Germinal center (tissue), 1 donor: ENCODE results near the gene NTSR1.

Experiments used
- DNase-seq: peaks from one replicate; pipeline ENCODE4 v3.0.0; 2012; ENCODE audit warnings: mixed read lengths, low spot score

NTSR1 gene

DNA sequence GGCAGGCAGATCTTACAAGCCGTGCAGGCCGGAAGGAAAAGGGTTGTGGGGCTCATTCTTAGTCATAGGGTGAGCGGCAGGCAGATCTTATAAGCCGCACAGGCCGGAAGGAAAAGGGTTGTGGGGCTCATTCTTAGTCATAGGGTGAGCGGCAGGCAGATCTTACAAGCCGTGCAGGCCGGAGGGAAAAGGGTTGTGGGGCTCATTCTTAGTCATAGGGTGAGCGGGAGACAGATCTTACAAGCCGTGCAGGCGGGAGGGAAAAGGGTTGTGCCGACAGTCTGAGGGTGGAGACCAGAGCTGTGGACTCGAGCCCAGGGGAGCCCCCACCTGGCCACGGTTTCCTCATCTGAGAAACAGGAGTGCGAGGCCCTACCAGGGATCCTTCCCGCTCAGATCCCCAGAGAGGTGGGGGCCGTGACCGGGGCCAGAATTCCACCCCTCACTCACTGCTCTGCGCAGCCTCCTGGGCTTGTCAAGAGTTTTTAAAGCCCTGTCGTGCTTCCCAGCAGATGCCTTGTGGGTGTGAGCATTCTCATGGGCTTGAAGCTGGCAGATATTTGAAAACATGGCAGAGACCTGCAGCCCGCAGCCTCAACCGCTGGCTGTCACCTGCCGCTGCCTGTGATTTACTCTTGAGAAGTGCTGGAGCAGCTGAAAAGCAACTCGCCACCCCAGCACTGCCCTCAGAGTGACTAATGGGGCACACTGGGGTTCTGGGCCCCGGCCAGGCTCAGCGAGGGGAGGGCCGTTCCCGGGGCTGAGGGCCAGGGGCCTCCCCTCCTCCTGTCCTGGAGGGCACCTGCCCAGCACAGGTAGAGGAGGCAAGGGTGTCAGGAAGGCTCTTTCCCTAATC lies 31.9 kb downstream of the NTSR1 start:
- peak; percentile 53 for DNase-seq

DNA sequence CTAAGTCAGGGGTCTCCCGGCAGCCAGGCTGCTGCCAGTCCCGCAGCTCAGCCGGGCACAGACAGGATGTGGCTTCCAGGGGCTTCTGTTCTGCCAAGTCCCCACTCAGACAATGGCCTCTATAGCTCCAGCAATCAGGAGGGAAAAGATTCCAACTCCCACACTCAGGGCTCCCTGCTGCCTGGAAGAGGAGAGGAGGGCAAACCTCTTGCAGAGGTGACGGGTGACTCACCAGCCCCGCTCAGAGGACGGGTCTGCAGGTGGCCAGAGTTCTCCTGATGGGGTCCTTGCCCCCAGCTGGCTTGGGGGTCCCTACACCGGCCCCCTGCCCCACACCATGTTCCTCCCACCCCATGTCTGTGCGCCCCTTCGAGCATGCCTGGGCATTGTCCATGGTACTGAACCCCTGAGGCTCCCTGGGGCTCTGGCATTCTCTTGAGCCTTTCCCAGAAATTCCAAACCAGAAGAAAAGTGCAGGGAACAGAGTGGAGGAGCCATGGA lies 32.6 kb downstream of the NTSR1 start:
- no peak for DNase-seq

DNA sequence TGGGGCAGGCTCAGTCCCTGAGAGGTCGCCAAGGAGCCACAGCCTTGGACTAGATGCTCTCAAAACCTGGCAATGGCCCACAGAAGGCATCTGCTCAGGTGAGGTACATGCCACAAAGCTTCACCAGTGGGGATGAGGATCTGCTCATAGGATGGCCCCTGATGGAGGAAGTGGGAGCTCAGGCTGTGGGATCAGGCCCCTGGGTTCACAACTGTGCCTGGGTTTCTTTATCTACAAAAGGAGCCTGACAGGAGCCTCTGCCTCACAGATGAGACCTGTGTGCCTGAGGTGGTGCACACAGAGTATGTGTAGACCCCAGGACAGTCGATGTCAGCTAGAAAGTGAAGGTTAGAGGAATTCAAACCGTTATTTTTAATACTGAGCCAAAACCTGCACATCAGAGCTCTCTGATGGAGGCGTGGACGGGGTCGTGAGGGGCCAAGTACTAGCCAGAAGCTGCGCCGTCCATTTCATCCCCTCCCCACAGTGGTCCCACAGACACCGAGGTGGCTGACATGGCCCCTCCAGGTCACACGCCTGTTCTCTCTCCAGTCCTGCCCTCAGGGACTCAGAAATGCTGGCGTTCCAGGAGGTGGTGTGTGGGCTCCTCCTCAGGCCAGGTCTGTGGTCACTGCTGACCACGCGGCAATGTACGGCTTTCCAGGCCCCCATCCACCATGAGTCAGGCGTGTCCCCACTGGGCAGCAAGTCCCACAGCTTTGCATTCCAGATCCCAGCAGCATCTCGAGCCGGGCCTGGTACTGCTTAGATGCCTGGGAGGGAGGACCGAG lies 33.3 kb downstream of the NTSR1 start:
- no peak for DNase-seq

DNA sequence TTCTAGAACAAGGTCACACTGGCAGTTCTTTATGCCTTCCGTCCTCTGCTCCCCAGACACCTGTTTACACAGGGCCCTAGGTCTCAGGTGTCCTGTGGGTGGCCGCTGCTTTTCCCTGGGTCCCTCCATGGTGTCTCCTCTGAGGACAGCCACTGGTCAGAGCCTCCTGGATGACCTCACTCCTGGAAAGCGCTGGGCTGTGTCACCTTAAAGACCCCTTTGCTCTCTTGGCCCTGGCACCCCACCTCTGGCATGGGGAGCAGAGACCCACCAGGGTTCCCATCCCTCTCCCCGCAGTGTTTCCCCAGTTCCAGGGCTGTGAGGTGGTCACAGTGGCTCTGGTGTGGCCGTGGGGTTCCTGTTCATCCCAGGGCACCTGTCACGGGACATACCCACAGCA lies 33.9 kb downstream of the NTSR1 start:
- DNase-seq: no peak

DNA sequence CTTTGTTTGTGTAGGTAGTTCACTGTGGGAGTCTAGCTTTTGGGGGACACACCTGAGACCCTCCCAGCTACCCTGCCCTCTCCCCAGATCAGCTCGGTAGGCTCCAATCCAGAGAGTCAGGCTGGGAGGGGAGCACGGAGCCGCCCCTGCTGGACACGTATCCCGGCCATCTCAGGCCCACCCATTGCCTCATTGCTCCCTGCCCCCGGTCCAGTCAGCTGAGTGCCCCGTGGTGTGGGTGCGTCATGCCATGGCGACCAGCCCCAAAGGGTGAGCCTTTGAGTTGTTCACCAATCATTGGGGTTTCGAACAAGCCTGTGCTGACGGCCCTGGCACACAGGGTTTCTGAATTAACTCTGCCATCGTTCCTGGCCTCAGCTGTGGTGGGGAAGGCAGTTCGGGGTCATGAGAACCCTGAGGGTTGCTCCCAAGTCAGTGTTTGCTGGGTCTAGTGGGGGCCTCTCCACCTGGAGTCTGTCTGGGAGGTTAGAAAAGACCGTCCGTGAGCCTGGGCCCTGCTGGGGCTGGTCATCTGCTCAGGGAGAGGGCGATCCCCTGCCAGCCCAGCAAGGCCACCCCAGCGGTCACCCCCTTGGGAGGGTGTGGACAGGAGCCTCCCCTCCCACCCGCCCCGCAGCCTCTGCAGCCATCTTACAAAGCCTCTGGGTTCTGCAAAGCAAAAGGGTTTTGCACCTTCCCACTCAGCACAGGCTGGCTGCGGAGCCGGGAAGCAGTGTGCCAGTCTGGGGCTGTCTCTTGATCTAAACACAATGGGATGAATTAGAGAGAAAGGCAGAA lies 34.5 kb downstream of the NTSR1 start:
- DNase-seq: no peak

DNA sequence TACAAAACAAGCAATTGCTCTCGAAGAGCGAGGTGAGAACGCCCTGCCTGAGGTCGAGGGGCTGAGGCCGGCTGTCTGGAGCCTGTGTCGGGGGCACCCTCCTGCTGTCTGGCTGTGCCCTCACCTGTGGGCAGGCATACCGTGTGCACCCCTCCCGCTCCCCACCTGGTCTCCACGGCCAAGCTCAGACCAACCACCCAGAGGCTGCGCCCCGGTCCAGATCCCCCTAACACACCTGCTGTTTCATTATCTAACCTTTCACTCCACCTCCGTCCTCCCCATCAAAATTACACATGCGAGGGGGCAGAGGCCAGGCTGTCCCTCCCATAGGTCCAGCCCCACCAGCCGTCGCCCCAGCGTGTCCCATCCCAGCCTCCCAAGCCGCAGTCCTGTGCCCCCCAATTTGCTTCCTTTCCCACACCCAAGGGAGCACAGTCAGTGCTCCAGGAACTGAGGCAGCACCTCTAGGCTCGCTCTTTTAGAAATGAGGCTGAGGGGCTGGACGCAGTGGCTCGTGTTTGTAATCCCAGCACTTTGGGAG lies 35.2 kb downstream of the NTSR1 start:
- DNase-seq: no peak

DNA sequence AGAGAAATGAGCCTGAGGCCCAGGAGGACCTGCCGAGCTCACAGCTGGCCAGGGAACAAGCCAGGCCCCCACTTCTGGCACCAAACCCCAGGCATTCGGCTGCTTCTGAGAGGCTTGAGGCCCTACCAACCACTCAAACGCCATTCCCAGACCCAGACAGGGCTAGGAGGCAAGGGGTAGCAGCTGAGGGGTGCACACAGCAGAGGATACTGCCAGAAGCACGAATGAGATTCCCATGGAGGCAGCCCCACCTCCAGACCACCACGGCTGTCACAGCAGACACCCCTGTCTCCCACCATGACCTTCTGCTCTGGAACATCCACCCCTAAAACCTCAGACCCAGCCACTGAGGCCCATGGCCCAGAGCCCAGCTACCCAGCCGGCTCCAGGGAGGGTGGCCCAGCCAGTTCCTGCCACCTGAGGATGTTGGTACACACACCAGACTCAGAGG lies 36.1 kb downstream of the NTSR1 start:
- DNase-seq: no peak

DNA sequence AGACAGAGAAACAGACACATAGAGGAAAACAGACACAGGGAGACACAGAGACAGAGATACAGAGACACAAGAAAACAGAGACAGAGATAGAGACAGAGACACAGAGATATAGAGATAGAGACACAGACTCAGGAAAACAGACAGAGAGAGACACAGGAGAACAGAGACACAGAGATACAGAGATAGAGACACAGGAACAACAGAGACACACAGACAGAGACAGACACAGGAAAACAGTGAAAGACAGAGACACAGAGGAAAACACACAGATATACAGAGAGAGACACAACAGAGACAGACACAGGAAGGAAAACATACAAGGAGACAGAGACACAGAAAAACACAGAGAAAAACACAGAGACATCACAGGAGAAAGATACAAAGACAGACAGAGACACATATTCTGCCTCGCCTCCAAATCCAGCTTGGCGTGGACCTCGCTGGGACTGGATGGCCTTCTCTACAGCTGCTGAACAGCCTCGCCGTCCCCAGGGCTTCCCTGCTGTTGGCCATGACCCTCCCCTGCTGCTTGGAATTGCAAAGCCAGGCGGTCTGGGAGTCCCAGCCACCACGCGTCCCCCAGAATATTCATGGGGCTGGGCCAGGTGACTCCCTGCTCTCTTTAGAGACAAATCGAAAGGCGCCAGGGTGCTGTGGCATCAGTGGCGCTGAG lies 36.8 kb downstream of the NTSR1 start:
- DNase-seq: no peak

DNA sequence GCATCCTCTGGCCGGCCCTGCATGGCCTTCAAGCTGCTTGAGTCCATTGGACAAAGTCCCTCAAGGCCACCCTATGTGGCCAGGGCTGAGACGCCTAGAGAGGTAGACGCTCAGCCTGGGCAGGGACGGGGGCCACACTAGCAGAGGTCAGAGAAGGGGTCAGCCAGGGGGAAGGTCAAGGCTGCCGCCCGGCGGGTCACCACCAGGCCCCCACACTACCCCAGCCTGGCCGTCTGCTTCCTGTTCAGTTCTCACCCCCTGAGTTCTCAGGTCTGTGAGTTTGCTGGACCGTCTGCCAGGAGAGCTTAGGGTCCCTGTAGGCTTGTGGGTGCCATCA lies 37.3 kb downstream of the NTSR1 start:
- no peak for DNase-seq

DNA sequence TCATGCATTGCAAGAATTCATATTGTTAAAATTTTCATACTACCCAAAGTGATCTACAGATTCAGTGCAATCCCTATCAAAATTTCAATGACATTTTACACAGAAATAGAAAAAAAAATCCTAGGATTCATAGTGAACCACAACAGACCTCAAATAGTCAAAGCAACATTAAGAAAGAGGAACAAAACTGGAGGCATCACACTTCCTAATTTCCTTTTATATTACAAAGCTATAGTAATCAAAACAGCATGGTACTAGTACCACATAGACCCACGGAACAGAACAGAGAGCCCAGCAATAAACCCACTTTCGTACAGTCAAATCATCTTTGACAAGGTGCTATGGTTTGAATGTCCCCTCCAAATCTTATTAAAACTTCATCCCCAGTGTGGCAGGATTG lies 39.7 kb downstream of the NTSR1 start:
- no peak for DNase-seq

DNA sequence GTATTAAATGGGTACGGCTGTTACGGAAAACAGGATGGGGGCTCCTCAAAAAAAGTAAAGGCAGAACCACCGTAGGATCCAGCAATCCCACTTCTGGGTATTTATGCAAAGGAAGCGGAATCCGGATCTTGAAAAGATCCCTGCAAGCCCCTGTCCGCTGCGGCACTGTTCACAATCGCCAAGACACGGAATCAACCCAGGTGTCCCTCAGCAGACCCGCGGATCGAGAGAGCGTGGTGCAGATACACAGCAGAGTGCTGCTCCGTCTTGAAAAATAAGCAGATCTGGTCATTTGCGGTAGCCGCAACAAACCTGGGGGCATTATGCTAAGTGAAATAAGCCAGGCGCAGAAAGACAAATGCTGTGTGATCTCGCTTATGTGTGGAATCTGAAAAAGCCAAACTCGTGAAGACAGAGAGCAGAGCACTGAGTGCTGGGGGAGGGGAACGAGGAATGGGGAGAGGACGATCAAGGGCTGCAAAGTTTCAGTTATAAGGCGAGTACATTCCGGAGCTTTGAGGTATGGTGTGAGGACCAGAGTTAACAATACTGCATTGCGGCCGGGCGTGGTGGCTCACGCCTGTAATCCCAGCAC lies 41.3 kb downstream of the NTSR1 start:
- no peak for DNase-seq

DNA sequence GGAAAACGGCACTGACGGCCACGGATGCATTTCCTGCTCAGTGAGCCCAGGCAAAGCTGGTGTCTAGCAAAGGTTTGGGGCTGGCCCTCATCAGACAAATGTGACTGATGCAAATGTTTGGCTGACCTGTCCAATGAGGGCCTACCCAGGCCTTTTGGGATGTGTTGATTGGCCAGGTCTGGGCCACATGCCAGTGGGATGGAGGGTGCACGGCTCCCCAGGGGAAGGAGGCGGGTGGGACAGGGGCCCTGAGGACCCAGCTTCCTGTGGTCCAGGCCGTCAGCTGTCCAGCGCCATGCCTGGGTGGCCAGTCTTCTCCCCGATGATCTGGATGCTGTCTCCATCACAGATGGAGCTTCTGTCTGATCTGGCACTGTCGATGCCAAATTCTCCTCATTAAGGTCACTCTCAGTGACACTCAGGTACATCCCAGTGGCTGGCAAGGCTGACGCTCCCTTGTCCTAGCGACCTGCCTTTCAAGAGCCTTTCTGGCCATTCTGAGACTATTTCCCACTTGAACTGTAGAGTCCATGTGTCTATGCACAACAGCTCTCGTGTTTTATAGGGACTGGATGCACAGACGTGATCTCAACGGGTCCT lies 43.0 kb downstream of the NTSR1 start:
- no peak for DNase-seq

DNA sequence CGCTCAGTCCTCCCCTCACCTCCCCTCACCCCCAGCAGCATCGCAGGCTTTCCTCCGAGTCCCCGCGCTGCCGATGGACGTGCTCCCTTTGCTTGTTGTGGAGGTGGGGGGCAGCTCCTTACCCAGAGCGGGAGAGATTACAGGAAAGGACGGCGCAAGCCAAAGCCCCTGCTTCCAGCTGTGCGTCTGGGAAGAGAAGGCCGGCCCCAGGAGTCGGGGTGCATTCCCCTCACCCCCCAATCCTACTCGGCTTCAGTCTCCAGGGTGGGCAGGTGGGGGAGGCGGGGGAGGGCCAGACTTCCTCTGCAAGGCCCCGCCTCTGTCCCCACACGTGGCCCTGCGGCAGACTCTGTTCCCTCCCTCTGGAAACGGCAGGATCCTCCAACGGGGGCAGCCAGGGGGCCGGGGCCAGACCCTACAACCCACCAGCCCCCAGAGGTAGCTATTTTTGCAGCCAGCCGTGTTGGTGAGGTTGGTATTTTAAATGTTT lies 43.6 kb downstream of the NTSR1 start:
- no peak for DNase-seq

DNA sequence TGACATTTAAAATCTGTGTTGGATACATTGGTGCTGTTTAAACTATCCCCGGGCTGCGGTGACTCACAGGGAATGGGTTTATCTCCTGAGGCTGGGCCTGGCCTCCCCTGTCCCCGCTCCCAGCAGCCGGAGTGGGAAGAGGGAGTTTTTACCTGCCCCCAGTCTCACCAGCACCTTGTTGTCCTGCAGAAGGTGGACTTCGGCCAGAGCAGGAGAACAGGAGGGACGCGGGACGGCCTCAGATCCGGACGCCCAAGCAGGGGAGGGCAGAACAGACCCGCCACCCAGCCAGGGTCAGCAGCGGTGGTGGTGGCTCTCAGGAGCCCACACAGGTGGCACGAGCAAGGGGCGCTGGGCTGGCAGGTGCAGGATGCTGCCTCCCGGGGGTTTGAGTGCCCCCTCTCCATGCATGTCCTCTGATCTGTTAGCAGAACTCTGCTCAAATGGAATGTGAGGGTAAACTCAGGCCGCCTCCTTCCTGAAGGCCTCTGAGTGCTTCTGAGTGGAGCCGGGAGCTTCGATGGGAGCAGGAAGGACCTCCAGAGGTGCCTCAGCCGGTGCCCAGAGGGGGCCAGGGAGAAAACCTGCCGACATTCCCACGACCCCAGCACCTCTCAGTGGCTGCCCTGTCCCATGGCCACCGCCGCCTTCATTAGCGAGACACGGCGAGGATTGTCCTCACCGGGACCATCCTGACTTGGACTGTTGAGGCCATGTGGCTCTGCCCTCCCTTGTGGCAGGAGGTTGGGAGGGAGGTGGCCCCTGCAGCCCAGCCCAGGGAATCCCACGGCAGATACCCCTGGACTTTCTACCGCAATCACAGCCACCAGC lies 44.2 kb downstream of the NTSR1 start:
- no peak for DNase-seq

DNA sequence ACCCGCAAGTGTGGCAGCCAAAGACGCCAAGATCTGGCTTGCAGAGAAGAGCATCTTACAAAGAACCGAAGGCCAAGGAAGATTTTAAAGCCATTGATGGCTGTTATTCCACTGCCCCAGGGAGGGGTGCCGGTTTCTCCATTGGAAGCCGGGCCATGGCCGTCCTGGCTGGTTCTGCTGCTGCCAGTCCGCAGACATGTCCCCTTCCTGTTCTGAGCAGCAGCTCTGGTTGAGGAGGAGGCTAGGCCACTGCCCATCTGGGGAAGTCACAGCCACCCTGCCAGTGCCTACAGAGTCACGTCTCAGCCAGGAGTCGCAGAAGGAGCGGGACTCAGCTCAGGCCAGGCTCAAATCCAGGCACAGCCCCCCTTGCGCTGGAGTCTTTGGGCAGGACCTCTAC lies 45.0 kb downstream of the NTSR1 start:
- DNase-seq: no peak

DNA sequence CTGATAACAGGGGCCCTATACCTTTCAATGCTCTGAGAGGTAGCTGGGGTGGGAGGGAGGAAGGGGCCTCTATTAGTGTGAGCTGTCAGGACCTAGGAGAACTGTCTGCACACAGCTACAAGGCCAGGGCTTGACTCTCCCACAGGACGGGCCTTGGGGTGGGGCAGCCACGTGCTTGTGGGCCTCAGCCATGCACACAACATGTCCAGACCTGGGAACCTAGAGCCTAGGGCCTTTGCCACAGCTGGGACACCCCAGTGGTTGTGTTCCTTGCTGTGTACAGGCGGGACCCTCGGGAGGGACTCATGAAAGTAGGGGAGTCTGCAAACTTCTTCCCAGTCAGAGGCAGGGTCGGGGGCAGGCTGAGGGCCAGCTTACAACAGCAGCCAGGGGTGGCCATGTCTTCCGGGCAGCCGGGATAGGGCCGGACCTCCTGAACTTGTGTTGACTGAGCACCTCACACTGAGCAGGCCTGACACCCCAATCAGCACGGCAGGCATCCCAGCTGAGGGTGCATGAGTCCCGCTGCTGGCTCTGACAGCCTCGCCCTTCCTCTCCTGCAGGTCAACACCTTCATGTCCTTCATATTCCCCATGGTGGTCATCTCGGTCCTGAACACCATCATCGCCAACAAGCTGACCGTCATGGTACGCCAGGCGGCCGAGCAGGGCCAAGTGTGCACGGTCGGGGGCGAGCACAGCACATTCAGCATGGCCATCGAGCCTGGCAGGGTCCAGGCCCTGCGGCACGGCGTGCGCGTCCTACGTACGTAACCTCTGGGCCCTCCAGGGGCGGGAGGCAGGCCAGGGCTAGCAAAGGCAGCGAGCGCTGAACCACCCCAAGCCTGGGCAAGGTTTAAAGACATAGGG lies 45.7 kb downstream of the NTSR1 start:
- DNase-seq: no peak

DNA sequence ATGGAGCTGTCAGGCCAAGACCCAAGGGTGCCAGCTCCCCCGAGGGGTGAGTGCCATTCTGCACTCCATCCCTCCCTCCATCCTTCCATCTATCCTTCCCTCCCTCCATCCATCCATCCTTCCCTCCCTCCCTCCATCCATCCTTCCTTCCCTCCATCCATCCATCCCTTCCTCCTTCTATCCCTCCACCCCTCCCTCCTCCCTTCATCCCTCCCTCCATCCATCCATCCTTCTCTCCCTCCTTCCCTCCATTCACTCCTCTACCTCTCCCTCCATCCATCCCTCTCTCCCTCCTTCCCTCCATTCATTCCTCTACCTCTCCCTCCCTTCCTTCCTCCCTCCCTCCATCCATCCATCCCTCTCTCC lies 46.3 kb downstream of the NTSR1 start:
- no peak for DNase-seq

DNA sequence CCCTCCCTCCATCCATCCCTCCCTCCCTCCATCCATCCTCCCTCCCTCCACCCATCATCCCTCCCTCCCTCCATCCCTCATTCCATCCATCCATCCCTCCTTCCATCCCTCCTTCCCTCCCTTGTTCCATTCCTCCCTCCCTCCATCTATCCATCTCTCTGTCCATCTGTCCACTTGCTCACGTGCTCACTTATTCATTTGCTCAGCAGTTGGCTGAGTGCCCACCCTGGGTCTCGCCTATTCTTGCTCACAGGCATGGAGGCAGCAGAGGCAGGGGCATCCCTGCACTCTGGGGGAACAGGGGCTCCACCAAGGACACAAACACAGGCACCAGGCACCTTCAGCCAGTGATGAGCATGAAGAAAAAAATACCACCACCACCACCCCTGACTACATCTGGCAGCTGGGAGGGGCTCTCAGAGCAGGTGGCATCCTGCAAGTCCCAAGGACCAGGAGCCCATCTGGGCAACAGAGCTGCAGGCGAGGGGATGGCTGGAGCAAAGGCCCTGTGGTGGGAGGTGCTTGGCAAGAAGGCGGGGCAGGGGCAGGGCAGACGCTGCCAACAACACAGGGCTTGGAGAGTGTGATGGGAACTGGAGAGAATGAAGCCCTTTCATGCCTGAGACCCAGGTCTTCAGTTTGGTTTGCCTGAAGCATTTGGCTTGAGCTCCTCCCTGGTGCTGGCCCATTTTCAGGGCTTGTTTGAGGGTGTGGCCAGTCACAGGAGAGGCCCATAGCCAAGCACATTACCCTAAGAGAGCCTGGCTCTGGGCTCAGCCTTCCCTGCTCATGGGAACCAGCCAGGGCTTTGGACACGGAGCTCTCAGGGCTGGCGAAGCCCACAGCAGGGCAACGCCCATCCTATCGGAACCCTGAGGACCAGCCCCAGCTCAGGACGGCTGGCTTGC lies 47.4 kb downstream of the NTSR1 start:
- no peak for DNase-seq
